ENCODE results near the gene VCAN.

Gene VCAN

DNA sequence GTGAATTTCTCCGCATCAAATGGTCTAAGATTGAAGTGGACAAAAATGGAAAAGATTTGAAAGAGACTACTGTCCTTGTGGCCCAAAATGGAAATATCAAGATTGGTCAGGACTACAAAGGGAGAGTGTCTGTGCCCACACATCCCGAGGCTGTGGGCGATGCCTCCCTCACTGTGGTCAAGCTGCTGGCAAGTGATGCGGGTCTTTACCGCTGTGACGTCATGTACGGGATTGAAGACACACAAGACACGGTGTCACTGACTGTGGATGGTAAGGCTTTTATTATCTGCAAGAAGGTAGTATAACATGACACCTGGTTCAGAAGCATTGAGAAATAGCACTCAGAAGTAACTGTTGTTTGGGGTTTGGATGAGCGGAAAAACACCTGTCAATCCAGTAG, 18.7 kb downstream of the VCAN start:
- H3K4me3 ChIP-seq (ENCODE audit: low read length): no peak overlapping the region
- DNase-seq (ENCODE audit: low read depth, low spot score): no peak

DNA sequence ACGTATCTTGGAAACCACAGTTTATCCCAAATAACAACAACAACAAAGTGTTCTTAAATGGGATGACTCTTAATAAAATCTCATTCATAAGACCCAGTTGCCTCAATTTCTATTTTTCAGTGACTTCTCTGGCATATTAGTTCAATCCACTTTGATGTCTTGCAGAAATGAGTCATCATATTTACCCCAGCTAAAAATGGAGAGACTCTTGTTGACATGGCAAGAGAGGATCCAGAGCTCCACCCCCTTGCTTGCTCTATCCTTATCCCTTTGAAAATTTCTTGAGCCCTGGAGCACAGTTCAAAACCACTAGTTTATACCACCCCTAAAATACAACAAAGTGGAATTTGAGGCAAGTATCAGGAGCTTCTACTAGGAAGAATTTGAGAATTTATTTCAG, 20.8 kb downstream of the VCAN start:
- DNase-seq (ENCODE audit: low read depth, low spot score): no peak
- H3K4me3 ChIP-seq (ENCODE audit: low read length): no peak overlapping the region

DNA sequence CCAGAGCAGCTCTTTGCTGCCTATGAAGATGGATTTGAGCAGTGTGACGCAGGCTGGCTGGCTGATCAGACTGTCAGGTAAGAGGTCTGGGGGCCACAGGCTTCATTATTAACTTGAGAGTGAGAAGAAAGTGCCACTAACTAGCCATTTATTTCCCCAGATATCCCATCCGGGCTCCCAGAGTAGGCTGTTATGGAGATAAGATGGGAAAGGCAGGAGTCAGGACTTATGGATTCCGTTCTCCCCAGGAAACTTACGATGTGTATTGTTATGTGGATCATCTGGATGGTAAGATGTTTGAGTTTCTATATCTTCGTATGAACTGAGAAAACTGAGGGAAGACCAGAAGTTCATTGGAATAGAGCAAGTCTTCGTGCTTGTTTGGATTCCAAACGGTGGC, 22.1 kb downstream of the VCAN start:
- H3K4me3 ChIP-seq (ENCODE audit: low read length): no peak overlapping the region
- no peak for DNase-seq (ENCODE audit: low read depth, low spot score)

- no peak for DNase-seq (ENCODE audit: low read depth, low spot score)
- no peak overlapping the region for H3K4me3 ChIP-seq (ENCODE audit: low read length)
Observed at GRCh38 chr5:83494087-83494620, 22.6 kb downstream of the VCAN start.

GRCh38 chr5:83494666-83495065, 23.1 kb downstream of the VCAN start:
- H3K4me3 ChIP-seq (ENCODE audit: low read length): no peak overlapping the region
- DNase-seq (ENCODE audit: low read depth, low spot score): no peak

GRCh38 chr5:83496626-83497025, 25.1 kb downstream of the VCAN start:
- H3K4me3 ChIP-seq (ENCODE audit: low read length): no peak overlapping the region
- DNase-seq (ENCODE audit: low read depth, low spot score): no peak

GRCh38 chr5:83498585-83498984, 27.0 kb downstream of the VCAN start:
- no peak overlapping the region for H3K4me3 ChIP-seq (ENCODE audit: low read length)
- DNase-seq (ENCODE audit: low read depth, low spot score): no peak

GRCh38 chr5:83503662-83504061, 32.1 kb downstream of the VCAN start:
- H3K4me3 ChIP-seq (ENCODE audit: low read length): no peak overlapping the region
- no peak for DNase-seq (ENCODE audit: low read depth, low spot score)

- no peak overlapping the region for H3K4me3 ChIP-seq (ENCODE audit: low read length)
- DNase-seq (ENCODE audit: low read depth, low spot score): no peak
Observed at GRCh38 chr5:83507431-83507830, 35.9 kb downstream of the VCAN start.

GRCh38 chr5:83509540-83509939, 38.0 kb downstream of the VCAN start:
- no peak for DNase-seq (ENCODE audit: low read depth, low spot score)
- no peak overlapping the region for H3K4me3 ChIP-seq (ENCODE audit: low read length)

DNA sequence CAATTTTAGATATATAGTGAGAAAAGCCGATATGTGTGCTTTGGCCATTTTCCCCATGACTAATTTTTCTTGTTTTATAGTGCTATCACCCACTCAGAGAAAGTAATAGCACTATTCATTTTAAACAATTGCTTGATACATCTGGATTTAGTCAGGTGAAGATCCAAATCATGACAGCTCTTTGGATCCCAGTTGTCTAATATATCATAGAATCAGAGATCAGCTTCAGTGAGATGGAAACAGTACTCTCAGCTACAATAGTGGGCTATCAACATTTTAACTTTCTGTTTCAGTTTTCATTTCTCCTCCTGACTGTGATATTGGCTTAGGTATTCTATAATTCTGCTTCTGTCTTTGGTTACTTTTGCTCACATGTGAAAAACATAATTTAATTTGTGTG, 38.7 kb downstream of the VCAN start:
- no peak for DNase-seq (ENCODE audit: low read depth, low spot score)

GRCh38 chr5:83512061-83512745, 40.7 kb downstream of the VCAN start:
- no peak for DNase-seq (ENCODE audit: low read depth, low spot score)
- no peak overlapping the region for H3K4me3 ChIP-seq (ENCODE audit: low read length)

More for the DNA sequence above, 38.7 kb downstream of the VCAN start:
- no peak overlapping the region for H3K4me3 ChIP-seq (ENCODE audit: low read length)

DNA sequence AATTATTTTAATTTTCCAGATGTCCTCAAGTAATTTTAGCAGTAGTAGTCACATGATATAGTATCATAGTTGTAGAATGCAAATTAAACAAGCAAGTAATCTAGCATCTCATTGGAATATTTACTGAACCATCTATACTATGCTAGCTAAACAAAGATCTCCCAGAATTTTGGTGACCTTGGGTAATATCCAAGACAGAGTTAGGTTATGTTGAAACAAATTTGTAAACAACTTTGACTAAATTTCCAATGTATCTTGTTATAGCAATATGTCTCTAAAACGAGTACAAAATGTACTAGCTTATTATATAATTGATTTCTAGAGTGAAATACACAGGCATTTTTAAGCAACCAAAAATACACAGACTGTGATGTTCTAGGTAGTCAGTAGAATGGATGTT, 41.5 kb downstream of the VCAN start:
- no peak overlapping the region for H3K4me3 ChIP-seq (ENCODE audit: low read length)
- DNase-seq (ENCODE audit: low read depth, low spot score): no peak

DNA sequence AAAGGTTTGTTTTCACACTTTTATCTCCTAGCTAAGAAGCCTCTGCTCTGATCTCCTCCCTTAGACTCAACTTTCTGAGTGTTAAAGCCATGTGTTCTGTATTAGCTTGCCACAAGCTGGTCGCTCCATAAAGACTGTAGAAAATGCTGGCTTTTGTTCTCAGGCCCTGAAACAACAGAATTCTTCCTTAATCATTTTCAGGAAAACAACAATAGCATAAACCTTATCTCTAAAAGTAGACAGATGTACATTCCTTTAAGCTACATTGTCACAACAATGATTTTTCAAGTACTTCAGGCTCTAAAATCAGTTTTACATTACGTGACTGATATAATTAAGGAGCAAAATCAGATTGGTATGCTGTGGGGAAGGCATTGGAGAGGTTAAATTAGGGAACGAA, 41.9 kb downstream of the VCAN start:
- no peak overlapping the region for H3K4me3 ChIP-seq (ENCODE audit: low read length)

GRCh38 chr5:83516377-83516776, 44.8 kb downstream of the VCAN start:
- H3K4me3 ChIP-seq (ENCODE audit: low read length): no peak overlapping the region

More for the DNA sequence above, 41.9 kb downstream of the VCAN start:
- DNase-seq (ENCODE audit: low read depth, low spot score): no peak

GRCh38 chr5:83517072-83517687, 45.6 kb downstream of the VCAN start:
- DNase-seq (ENCODE audit: low read depth, low spot score): no peak
- no peak overlapping the region for H3K4me3 ChIP-seq (ENCODE audit: low read length)

More at GRCh38 chr5:83516377-83516776, 44.8 kb downstream of the VCAN start:
- no peak for DNase-seq (ENCODE audit: low read depth, low spot score)

DNA sequence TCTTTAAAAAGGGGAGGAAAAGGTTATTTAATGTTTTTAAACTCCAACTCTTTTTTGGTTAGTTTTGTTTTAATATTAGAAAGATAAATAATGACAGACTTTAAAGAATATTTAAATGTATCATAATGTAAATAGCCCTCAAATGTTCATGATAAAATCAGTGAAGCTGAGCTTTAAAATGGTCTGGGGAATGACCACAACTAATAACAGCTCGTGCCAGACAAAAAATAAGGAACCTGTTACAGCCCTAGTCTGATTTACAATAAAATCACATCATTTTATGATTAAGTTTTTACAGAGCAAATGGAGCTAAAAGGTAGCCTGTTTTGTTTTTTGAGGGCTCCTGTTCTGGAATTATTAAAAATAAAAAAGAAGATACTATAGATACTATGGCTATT, 46.1 kb downstream of the VCAN start:
- H3K4me3 ChIP-seq (ENCODE audit: low read length): no peak overlapping the region
- no peak for DNase-seq (ENCODE audit: low read depth, low spot score)

DNA sequence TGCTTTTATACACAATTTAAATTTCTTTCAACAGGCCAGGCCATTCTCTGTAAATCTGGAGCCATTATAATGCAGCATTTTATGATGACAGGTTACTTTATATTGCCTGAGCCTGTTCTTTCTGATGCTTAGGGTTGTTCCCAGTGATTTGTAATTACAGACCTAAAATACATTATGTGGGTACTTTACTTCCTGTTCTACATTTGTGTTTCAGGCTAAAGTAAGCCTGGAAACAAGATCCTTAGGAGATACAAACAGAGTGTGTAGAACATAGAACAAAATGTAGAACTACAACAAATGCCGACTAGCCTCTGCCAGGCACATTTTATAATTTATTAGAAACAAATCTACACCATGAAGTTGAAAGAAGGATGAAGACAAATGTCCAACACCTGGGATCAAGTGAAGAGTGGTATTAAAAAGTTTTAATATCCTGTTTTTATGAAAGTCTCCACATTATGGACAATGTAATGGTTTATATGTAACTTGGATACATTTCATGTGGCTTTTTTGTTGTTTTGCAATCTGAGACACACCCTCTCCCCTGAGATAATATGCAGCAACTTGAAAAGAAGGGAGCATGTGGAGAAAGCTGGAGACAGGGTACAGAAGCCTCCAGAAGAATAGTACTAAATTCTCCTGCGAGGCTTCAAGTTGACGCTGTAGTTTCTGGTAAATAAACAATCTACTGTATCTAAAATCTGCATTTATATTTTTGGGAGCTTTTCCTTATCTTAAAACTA, 46.9 kb downstream of the VCAN start:
- no peak overlapping the region for H3K4me3 ChIP-seq (ENCODE audit: low read length)
- DNase-seq (ENCODE audit: low read depth, low spot score): no peak

GRCh38 chr5:83522446-83522845, 50.9 kb downstream of the VCAN start:
- no peak overlapping the region for H3K4me3 ChIP-seq (ENCODE audit: low read length)
- DNase-seq (ENCODE audit: low read depth, low spot score): no peak

- H3K4me3 ChIP-seq (ENCODE audit: low read length): no peak overlapping the region
- no peak for DNase-seq (ENCODE audit: low read depth, low spot score)
Observed at GRCh38 chr5:83523929-83524328, 52.4 kb downstream of the VCAN start.

Data from Jurkat, Clone E6-1 (cell line).